OCI-LY7 (cell line): ENCODE measurements around the gene RFX2. TPM values are rescaled to one million over a fixed set of nuclear protein-coding genes. Genes with fewer than 3 reads are reported as not detected.

ENCODE experiments used
- BruUV-seq: library from RNA; stranded (reverse); fragments of 400-500 nt; replicated peaks from 2 replicates; lab custom pipeline; 2021; lab: Mats Ljungman, UMichigan
- CTCF ChIA-PET: fragments of 300-600 bp; sonication (Branson Sonifier 250); formaldehyde crosslinking; loops from one replicate; lab custom pipeline; 2022; ENCODE audit warnings: antibody characterized with exemption; ENCODE audit not compliant: unreplicated experiment; lab: Charles Lee
- POLR2A ChIA-PET: fragments of 300-600 bp; sonication (Branson Sonifier 250); formaldehyde crosslinking; loops from one replicate; lab custom pipeline; 2022; ENCODE audit warnings: antibody characterized with exemption; lab: Charles Lee
- DNase-seq: peaks from one replicate; pipeline ENCODE4 v3.0.0-alpha.2; 2015; ENCODE audit warnings: low spot score
- H2AFZ ChIP-seq: fragments of 200-600 bp; sonication (generic), shearing (Covaris generic); 2 replicates; pipeline ENCODE4 v1.6.1; 2014; ENCODE audit warnings: mild to moderate bottlenecking, antibody characterized with exemption, low read length, moderate library complexity
- H3K27ac ChIP-seq: fragments of 200-600 bp; sonication (generic); 2 replicates; pipeline ENCODE4 v1.5.1; 2014; ENCODE audit warnings: mixed run types, low read depth, mild to moderate bottlenecking, moderate library complexity, low read length, inconsistent platforms; ENCODE audit not compliant: poor library complexity, severe bottlenecking
- H3K36me3 ChIP-seq: fragments of 200-600 bp; sonication (generic); 2 replicates; pipeline ENCODE4 v1.6.1; 2014; ENCODE audit warnings: mild to moderate bottlenecking, antibody characterized with exemption, low read length, moderate library complexity, mixed read lengths; ENCODE audit not compliant: insufficient read depth
- H3K4me1 ChIP-seq: fragments of 200-600 bp; sonication (generic); 2 replicates; pipeline ENCODE4 v1.5.1; 2014; ENCODE audit warnings: mild to moderate bottlenecking, low read length; ENCODE audit not compliant: insufficient read depth, poor library complexity, severe bottlenecking
- H3K4me2 ChIP-seq: fragments of 200-600 bp; sonication (generic); 2 replicates; pipeline ENCODE4 v1.6.1; 2014; ENCODE audit warnings: mild to moderate bottlenecking, low read length
- H3K4me3 ChIP-seq: fragments of 200-600 bp; sonication (generic); 2 replicates; pipeline ENCODE4 v1.5.1; 2014; ENCODE audit warnings: mild to moderate bottlenecking, low read depth, low read length; ENCODE audit not compliant: poor library complexity, severe bottlenecking
- H3K79me2 ChIP-seq: fragments of 200-600 bp; sonication (generic); 2 replicates; pipeline ENCODE4 v1.6.1; 2016; ENCODE audit warnings: low read depth, mild to moderate bottlenecking, low read length, moderate library complexity, mixed read lengths; ENCODE audit not compliant: insufficient read depth
- H3K9me2 ChIP-seq: fragments of 200-600 bp; sonication (generic); 2 replicates; pipeline ENCODE4 v1.6.1; 2016; ENCODE audit warnings: mild to moderate bottlenecking, low read length, mixed read lengths; ENCODE audit not compliant: insufficient read depth
- H3K9me3 ChIP-seq: fragments of 200-600 bp; sonication (generic); 2 replicates; pipeline ENCODE4 v1.6.1; 2014; ENCODE audit warnings: mild to moderate bottlenecking, mixed run types, low read length, mixed read lengths
- H4K20me1 ChIP-seq: fragments of 200-600 bp; sonication (generic); 2 replicates; pipeline ENCODE4 v1.6.1; 2014; ENCODE audit warnings: mild to moderate bottlenecking, antibody characterized with exemption, low read length, moderate library complexity, mixed read lengths; ENCODE audit not compliant: insufficient read depth
- CTCF ChIP-seq: fragments of 200-600 bp; sonication (generic); conservative IDR thresholded peaks from 2 replicates; pipeline ENCODE4 v1.5.1; 2014; ENCODE audit warnings: mild to moderate bottlenecking, antibody characterized with exemption, low read length, moderate library complexity, mixed read lengths
- EZH2phosphoT487 ChIP-seq: fragments of 200-600 bp; sonication (generic); IDR thresholded peaks from 2 replicates; pipeline ENCODE4 v1.6.1; 2018; ENCODE audit warnings: low read depth, borderline replicate concordance, mild to moderate bottlenecking, mixed run types, antibody characterized with exemption, low read length, moderate library complexity, mixed read lengths
- intact Hi-C: fragments of 100-400 bp; cut with micrococcal nuclease; formaldehyde crosslinking; loops from one replicate; pipeline ENCODE4 v1.10.0; 2022; ENCODE audit not compliant: unreplicated experiment
- total RNA-seq, 2 experiments: library from RNA; depleted of rRNA in 1 of 2; stranded (reverse); fragments of >200 nt in 1 of 2; shearing (Covaris generic) in 1 of 2; gene quantifications; 2 replicates each; pipeline ENCODE4 v1.2.3, GENCODE V29; 2014 to 2022

RFX2 gene
- total RNA-seq, 2 experiments from 2014 or later: 11.0 to 11.8 TPM

GRCh38 chr19:5973376-5973775 lies 136.9 kb downstream of the RFX2 start:
- CTCF ChIA-PET: no interaction called here
- POLR2A ChIA-PET: no interaction called here
- peaks cover 80% of the 10 kb centered on the region for H3K36me3 ChIP-seq
- H3K9me2 ChIP-seq: no peaks in the 10 kb centered on the region
- no peak overlapping the region for H2AFZ ChIP-seq
- no peak overlapping the region for H3K4me2 ChIP-seq
- no peaks in the 10 kb centered on the region for H3K9me3 ChIP-seq
- TF ChIP-seq CTCF: no peak
- no peak for TF ChIP-seq EZH2phosphoT487
- no peak for DNase-seq
- peaks cover 96% of the 10 kb centered on the region for H3K79me2 ChIP-seq
- H3K4me3 ChIP-seq: no peak overlapping the region
- BruUV-seq: no TSS peak
- H3K4me1 ChIP-seq: peaks cover 46% of the 10 kb centered on the region
- peaks cover 38% of the 10 kb centered on the region; the same call in 1 of the 2 replicates for H4K20me1 ChIP-seq
- intact Hi-C loops: loop anchor here (10.0 kb wide), 1 partner anchor 349 kb away; the partner anchor contains the start of genes SAFB and SAFB2
- no peak overlapping the region for H3K27ac ChIP-seq

GRCh38 chr19:5972355-5972731 lies 138.0 kb downstream of the RFX2 start:
- POLR2A ChIA-PET: no interaction called here
- Histone ChIP-seq H3K9me3 (no peaks in the 10 kb centered on the region), H2AFZ (no peak overlapping the region), H3K4me2 (no peak overlapping the region), H3K4me3 (no peak overlapping the region), H4K20me1 (peaks cover 47% of the 10 kb centered on the region; the same call in 1 of the 2 replicates), H3K79me2 (peaks cover 100% of the 10 kb centered on the region), H3K36me3 (peaks cover 88% of the 10 kb centered on the region), H3K27ac (no peak overlapping the region), H3K4me1 (peaks cover 56% of the 10 kb centered on the region), H3K9me2 (no peaks in the 10 kb centered on the region)
- DNase-seq: no peak
- CTCF ChIA-PET: no interaction called here
- intact Hi-C loops: loop anchor here (10.0 kb wide), 1 partner anchor 348 kb away; the partner anchor contains the start of genes SAFB and SAFB2
- TF ChIP-seq EZH2phosphoT487 (no peak), CTCF (no peak)
- BruUV-seq: no TSS peak

- H4K20me1 ChIP-seq: peaks cover 51% of the 10 kb centered on the region
- peaks cover 100% of the 10 kb centered on the region for H3K79me2 ChIP-seq
- POLR2A ChIA-PET: no interaction called here
- no peak overlapping the region for H3K27ac ChIP-seq
- peaks cover 56% of the 10 kb centered on the region for H3K4me1 ChIP-seq
- no peaks in the 10 kb centered on the region for H3K9me3 ChIP-seq
- no peak overlapping the region for H2AFZ ChIP-seq
- CTCF ChIA-PET: interaction anchor here (0.8 kb wide), 1 partner anchor 8 kb away, joined by 3 read pairs; no protein-coding TSS in a partner anchor
- no peaks in the 10 kb centered on the region for H3K9me2 ChIP-seq
- no peak overlapping the region for H3K4me2 ChIP-seq
- no peak overlapping the region for H3K4me3 ChIP-seq
- intact Hi-C loops: loop anchor here (10.0 kb wide), 1 partner anchor 347 kb away; the partner anchor contains the start of genes SAFB and SAFB2
- BruUV-seq: no TSS peak
- peaks cover 93% of the 10 kb centered on the region for H3K36me3 ChIP-seq
- TF ChIP-seq EZH2phosphoT487 (no peak), CTCF (no peak)
- DNase-seq: no peak
Observed at GRCh38 chr19:5971714-5972354, 138.5 kb downstream of the RFX2 start.
